NCI-H1105 (cell line): ENCODE measurements around the gene TRMT61B.

Experiments used
- DNase-seq: peaks from one replicate; lab custom pipeline; 2025; lab: John Stamatoyannopoulos, UW

The TRMT61B gene

DNA sequence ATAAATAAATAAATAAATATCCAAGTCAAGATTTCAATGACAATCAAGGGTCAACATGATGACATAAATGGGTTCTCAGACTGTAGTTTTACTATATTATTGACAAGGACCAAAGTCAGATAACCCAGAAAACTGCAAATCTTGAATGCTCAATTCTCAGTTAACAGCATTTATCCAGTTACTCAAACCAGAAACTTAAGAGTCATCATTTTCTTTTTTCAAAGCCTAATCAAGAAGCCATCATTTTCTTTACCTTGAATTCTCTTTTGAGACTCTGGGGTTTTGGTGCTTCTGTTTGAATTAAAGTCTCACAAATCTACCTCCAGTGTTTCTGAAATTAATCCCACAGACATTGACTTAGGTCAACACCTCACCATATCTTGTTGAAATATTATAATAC is 14.1 kb downstream of the TRMT61B start:
- DNase-seq: no peak

- DNase-seq: no peak
Measured at GRCh38 chr2:28855193-28855592, 14.9 kb downstream of the TRMT61B start.

DNA sequence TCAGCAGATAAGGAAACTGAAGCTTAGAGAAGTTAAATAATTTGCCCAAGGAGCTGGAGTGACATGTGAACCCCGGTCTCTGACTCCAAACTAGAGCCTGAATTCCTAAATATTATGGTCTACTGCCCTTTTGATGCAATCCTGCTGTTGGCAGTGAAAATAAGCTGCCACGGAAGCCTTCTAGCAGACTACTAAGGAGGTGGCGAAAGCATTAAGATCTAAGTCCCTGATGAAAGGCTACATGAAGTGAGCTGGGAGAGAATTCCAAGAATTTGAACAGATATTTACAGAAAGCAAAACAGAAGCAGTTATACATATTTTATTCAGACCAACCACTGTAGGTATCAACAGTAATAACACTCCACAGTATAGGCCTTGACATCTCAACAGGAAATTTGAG is 28.1 kb downstream of the TRMT61B start:
- no peak for DNase-seq

DNA sequence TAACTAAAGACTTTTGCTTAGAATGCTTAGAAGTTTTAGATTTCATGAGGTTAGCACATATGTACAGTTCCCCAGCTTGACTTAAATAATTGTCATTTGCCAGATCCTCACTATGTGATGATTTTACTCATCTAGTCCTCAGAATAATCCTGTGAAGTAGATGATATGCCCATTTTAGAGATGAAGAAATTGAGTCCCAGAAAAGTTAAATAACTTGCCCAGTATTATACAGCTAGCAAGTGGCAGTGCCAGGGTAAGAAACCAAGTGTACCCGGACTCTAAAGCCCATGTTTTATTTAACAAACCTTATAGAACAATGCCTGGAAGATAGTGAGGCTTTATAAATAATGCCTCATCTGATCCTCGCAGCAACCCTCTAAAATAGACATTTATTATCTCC is 31.1 kb downstream of the TRMT61B start:
- DNase-seq: no peak

DNA sequence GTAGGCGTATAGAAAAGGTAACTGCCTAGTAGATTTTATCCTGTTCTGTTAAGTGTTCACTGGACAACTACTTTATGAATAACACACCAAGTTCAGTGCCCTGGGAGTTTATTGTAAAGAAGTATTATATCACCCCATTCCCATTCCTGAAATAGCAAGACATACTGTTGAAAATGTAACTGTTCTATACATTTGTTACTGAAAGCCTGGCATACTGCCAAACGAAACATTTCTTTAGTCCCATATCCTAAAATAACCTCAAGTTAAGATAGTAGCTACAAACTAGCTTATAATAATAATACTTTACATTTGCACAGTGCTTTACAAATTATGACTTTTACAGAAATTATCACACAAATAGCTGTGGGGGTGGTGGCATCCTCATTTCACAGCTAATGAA is 34.3 kb downstream of the TRMT61B start:
- DNase-seq: no peak

- DNase-seq: no peak
Measured at GRCh38 chr2:28833740-28834470, 36.2 kb downstream of the TRMT61B start.

DNA sequence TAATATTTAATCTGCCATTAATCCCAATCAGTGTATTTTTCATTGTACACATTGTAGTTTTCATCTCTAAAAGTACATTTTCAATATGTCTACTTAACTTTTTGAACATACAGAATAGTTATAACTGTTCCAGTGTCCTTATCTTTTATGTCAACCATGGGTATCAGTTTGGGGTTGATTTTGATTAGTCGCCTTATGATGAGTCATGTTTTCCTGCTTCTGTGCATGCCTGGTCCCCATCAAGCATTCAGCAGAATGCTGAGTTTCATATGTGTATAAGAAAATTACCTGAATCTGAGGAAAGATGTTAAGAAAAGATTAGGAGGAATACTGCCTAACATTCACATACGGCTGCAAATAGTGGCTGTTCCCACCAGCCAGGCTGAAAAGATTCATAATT is 41.7 kb downstream of the TRMT61B start:
- no peak for DNase-seq

DNA sequence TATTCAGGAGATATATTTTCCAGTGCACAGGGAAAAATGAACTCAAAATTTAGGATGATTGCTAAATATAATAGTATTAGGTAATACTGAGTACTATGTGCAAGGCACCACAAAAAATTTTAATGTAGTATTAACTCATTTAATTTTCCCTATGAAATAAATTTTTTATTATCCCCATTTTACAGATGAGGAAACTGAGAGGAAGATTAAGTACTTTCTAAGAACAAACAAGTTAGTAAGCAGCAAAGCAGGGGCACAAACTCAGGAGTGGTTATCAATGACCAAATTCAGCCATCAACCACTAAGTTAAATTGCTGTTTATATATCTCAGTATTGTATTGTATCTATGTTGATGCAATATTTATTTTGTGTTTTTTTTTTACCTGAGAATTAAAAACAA is 45.2 kb downstream of the TRMT61B start:
- DNase-seq: no peak

- no peak for DNase-seq
Measured at GRCh38 chr2:28824207-28824606, 45.9 kb downstream of the TRMT61B start.

GRCh38 chr2:28822036-28822435 is 48.1 kb downstream of the TRMT61B start:
- no peak for DNase-seq

DNA sequence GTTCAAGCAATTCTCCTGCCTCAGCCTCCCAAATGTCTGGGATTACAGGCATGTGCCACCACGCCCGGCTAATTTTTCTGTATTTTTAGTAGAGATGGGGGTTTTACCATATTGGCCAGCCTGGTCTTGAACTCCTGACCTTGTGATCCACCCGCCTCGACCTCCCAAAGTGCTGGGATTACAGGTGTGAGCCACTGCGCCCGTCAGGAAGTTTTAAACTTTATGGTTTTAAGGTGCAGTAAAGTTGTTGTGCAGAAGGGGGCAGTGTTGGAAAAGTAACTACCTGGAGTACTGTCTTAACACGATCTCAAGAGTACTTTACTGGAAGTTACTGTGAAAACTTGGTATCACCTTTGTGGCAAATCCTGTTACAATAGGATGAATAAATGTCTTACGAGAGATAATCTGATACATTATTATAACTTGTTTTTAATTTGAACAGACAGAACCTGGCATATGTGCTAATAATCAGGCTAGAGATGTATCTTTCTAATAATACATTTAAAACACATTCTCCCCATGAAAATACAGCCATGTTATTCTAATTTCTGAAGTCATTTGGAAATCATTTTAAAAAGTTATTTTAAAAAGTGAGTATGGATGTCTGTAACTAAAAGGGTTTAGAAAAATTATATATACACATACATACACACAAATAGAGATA is 48.7 kb downstream of the TRMT61B start:
- DNase-seq: peak; percentile 11

- no peak for DNase-seq
Measured at GRCh38 chr2:28818053-28818452, 52.1 kb downstream of the TRMT61B start.

DNA sequence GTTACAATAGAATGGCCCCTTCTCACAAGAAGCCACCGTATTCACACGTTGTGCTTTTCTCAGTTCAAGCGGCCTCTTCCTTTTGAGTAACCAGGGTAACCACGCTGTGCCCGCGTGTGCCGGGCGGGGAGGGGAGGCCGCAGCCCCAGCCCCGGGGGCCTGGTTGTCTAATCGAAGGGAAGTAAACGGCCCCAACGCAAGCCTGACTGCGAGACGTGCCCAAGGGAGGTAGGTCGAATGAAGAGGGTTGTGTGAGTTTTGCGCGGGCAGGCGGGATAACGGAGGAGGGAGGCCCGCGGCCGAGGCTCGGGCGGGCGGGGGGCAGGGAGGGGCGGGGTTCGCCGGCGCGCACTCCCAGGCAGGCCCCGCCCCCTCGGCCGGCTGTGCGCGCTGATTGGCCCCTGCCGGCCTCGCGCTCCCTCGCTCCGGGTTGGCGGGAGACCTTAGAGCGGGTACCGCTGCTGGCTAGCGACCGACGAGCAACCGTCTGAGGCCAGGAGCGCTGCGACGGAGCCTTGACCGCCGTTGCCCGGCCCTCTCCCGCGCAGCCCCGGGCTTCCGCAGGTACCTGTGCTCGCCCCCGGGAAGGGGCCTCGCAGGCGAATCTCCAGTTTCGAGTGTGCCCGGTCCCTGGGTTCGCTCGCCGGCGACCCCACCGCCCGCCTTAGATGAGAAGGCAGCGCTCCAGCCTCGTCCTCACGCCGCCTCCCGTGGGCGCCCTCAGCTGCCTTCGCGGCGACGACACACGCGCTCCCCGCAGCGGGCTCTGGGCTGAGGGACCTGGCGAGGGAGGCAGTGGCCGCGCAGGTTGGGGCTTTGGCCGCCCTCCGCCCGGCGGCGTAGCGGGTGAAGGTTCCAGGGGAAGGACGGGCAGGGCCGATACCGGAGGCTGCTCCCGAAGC is 59.5 kb downstream of the TRMT61B start, which contains the start of gene SPDYA:
TSS of gene SPDYA (plus strand) at position 451 of the 902 bp plus-strand sequence. CDS start 5,181 bp downstream, outside the sequence.
- no peak for DNase-seq

GRCh38 chr2:28809927-28810326 is 60.2 kb downstream of the TRMT61B start:
- DNase-seq: no peak

GRCh38 chr2:28802975-28803429 is 67.1 kb downstream of the TRMT61B start:
- no peak for DNase-seq

- DNase-seq: no peak
Measured at GRCh38 chr2:28801726-28802125, 68.4 kb downstream of the TRMT61B start.
